ENCODE results near the gene ASB1.

- TF ChIP-seq CTCF (IDR thresholded peaks at IDR 0.05) (no peak), POLR2AphosphoS5 (IDR thresholded peaks at IDR 0.05) (no peak)
Measured at GRCh38 chr2:238422940-238423339, 3.8 kb upstream of the ASB1 start.
